Measurements from ENCODE around the gene HIF1AN.

The HIF1AN gene

DNA sequence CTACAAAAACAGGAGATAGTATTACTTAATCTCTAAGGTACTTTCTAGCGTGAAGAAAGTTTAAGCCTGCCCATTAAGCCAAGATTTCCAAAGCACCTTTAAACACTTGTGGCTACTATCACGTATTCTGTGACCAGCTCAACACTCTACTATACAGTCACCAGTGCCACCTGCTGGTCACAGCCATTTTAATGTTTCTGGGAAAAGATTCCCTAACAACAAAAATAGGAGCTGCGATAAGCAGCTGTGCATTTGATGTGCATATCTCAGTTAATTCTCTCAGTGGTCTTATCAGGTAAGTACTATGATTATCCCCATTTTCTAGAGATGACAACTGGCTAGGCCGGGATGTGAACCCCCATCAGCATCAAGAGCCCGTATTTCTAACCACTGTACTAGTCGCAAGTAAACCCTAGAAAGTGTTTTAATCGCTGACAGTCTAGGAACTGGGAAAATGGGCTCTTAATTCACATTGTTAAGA, 16.9 kb upstream of the HIF1AN start:
- Histone ChIP-seq H3K27me3 (ENCODE audit: insufficient read depth, poor library complexity, severe bottlenecking) (no peaks in the 10 kb centered on the region), H3K27ac (replicated peaks) (peak overlapping the region; percentile 1; the same call in 1 of the 2 replicates), H3K4me3 (replicated peaks; ENCODE audit: insufficient read depth, low read length) (no peak overlapping the region)
- peak in 1 of 2 experiments; percentile 68 for DNase-seq (ENCODE audit: low read depth in 1 of 2, low spot score in 1 of 2)
- TF ChIP-seq GABPA (IDR thresholded peaks at IDR 0.05; ENCODE audit: low read depth): no peak
- TF ChIP-seq, protein P1, sequence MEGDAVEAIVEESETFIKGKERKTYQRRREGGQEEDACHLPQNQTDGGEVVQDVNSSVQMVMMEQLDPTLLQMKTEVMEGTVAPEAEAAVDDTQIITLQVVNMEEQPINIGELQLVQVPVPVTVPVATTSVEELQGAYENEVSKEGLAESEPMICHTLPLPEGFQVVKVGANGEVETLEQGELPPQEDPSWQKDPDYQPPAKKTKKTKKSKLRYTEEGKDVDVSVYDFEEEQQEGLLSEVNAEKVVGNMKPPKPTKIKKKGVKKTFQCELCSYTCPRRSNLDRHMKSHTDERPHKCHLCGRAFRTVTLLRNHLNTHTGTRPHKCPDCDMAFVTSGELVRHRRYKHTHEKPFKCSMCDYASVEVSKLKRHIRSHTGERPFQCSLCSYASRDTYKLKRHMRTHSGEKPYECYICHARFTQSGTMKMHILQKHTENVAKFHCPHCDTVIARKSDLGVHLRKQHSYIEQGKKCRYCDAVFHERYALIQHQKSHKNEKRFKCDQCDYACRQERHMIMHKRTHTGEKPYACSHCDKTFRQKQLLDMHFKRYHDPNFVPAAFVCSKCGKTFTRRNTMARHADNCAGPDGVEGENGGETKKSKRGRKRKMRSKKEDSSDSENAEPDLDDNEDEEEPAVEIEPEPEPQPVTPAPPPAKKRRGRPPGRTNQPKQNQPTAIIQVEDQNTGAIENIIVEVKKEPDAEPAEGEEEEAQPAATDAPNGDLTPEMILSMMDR (IDR thresholded peaks at IDR 0.05; ENCODE audit: insufficient read depth, low read length): peak; percentile 33

GRCh38 chr10:100519311-100520051, 16.3 kb upstream of the HIF1AN start, which contains the start of gene SEC31B:
TSS of gene SEC31B (minus strand) at chr10:100519861. CDS start at chr10:100516952, 2,909 bp downstream.
- Histone ChIP-seq H3K27ac (replicated peaks) (no peak within 1 kb of the TSS), H3K27me3 (ENCODE audit: insufficient read depth, poor library complexity, severe bottlenecking) (no peaks in the 10 kb centered on the region), H3K4me3 (replicated peaks; ENCODE audit: insufficient read depth, low read length) (no peak within 1 kb of the TSS)
- DNase-seq (ENCODE audit: low read depth in 1 of 2, low spot score in 1 of 2): no peak
- TF ChIP-seq, protein P1 (IDR thresholded peaks at IDR 0.05; ENCODE audit: insufficient read depth, low read length): no peak
- TF ChIP-seq SPI1 (IDR thresholded peaks at IDR 0.05; ENCODE audit: borderline replicate concordance, low read depth) (no peak), GABPA (IDR thresholded peaks at IDR 0.05; ENCODE audit: low read depth) (no peak), REST (IDR thresholded peaks at IDR 0.05; ENCODE audit: insufficient replicate concordance, low read depth) (no peak), POLR2AphosphoS5 (IDR thresholded peaks at IDR 0.05; ENCODE audit: low read depth) (no peak)

DNA sequence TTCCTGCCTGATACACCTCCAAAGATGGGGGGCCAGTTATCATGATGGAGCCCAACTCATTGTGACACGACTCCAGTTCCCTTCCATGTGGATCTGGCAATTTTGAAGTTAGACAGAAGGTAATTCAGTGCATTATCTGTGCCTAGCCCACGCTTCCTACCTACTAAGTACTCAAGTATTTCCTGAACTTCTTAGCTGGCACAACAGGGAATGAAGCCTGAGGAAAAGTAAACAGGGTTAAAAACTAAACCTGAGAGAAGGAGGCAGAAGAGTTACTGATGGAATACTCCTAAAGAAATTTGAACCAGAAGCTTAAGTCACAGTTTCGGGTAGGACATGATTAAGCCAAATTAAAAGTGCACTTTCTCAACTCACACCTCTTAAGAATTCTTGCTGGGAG, 14.9 kb upstream of the HIF1AN start:
- Histone ChIP-seq H3K27ac (replicated peaks) (no peak overlapping the region), H3K4me3 (replicated peaks; ENCODE audit: insufficient read depth, low read length) (no peak overlapping the region), H3K27me3 (ENCODE audit: insufficient read depth, poor library complexity, severe bottlenecking) (no peaks in the 10 kb centered on the region)
- TF ChIP-seq REST (IDR thresholded peaks at IDR 0.05; ENCODE audit: insufficient replicate concordance, low read depth): no peak
- no peak for TF ChIP-seq SPI1 (IDR thresholded peaks at IDR 0.05; ENCODE audit: borderline replicate concordance, low read depth)
- TF ChIP-seq GABPA (IDR thresholded peaks at IDR 0.05; ENCODE audit: low read depth): no peak
- no peak for TF ChIP-seq POLR2AphosphoS5 (IDR thresholded peaks at IDR 0.05; ENCODE audit: low read depth)
- TF ChIP-seq, protein P1 (IDR thresholded peaks at IDR 0.05; ENCODE audit: insufficient read depth, low read length): no peak
- no peak for DNase-seq (ENCODE audit: low read depth in 1 of 2, low spot score in 1 of 2)

All from HL-60 (cell line).